Neural crest cell (in vitro differentiated cells): Measurements from ENCODE around the gene MAPK11. TPM values are rescaled to one million over a fixed set of nuclear protein-coding genes. Genes with fewer than 3 reads are reported as not detected.
A peak's percentile ranks its signal among the peaks of the same experiment; 100 is the strongest.

Source experiments
- DNase-seq: peaks from one replicate; pipeline ENCODE4 v3.0.0; 2021; ENCODE audit warnings: low read depth, mixed read lengths, low spot score
- H3K27ac Mint-ChIP-seq: one replicate; pipeline ENCODE4 v1.8.0; 2021; ENCODE audit warnings: mild to moderate bottlenecking, mixed read lengths; ENCODE audit not compliant: unreplicated experiment
- H3K27me3 Mint-ChIP-seq: 2 replicates; pipeline ENCODE4 v1.8.0; 2021; ENCODE audit warnings: low read depth, mild to moderate bottlenecking, mixed read lengths
- H3K36me3 Mint-ChIP-seq: 2 replicates; pipeline ENCODE4 v1.8.0; 2021; ENCODE audit warnings: low read depth, mild to moderate bottlenecking, mixed read lengths
- H3K4me1 Mint-ChIP-seq: 2 replicates; pipeline ENCODE4 v1.8.0; 2021; ENCODE audit warnings: mixed read lengths
- H3K4me3 Mint-ChIP-seq: one replicate; pipeline ENCODE4 v1.8.0; 2021; ENCODE audit warnings: mild to moderate bottlenecking, mixed read lengths
- H3K9me3 Mint-ChIP-seq: 2 replicates; pipeline ENCODE4 v1.8.0; 2021; ENCODE audit warnings: mixed read lengths
- CTCF ChIP-seq: fragments of 200-600 bp; sonication (generic); conservative IDR thresholded peaks from 2 replicates; pipeline ENCODE4 v1.5.0; 2021; ENCODE audit warnings: antibody characterized with exemption, mild to moderate bottlenecking
- total RNA-seq: library from RNA; stranded (reverse); gene quantifications from 2 replicates; pipeline ENCODE4 v1.2.1, GENCODE V29; 2021

MAPK11 gene
- total RNA-seq, 1 donor from 2014 or later, result 16.3 TPM

DNA sequence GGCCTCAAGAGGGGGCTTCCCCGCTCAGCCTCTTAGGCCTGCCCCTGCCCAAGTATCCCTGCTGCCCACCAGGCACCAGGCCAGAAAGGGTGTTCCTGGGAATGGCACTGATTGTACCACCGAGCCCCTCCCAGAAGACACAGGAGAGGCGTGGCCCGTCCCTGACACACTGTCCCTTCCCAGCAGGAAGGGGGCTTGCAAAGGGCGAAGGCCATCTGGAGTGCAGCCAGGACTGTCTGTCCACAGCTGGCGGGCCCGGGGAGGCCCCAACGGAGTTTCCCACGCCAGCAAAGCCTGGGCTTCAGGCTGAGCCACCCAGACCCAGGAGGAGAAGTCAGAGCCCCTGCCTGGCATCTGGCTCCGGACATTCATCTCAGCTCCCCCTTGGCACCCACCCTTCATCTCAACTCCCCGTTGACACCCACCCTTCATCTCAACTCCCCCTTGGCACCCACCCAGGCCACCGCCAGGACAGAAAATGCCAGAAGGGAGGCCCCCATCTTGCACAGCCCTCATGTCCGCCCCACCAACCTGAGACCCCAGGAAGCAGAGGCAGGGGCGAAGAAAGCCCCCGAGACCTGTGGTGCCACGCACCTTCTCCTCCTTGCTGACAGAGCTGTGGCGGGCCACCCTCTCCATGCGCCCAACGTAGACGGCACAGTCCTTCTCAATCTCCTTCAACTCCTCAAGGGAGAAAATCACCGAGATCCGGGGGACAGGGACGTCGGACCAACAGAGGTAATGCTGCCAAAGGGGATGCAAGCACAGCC is 44.8 kb downstream of the MAPK11 start:
- H3K27ac Mint-ChIP-seq, result no peak overlapping the region
- H3K9me3 Mint-ChIP-seq, result no peaks in the 10 kb centered on the region
- H3K36me3 Mint-ChIP-seq, result peaks cover 7% of the 10 kb centered on the region
- H3K4me1 Mint-ChIP-seq, result no peaks in the 10 kb centered on the region
- no peaks in the 10 kb centered on the region for H3K27me3 Mint-ChIP-seq
- no peak overlapping the region for H3K4me3 Mint-ChIP-seq
- TF ChIP-seq CTCF, result no peak
- no peak for DNase-seq

DNA sequence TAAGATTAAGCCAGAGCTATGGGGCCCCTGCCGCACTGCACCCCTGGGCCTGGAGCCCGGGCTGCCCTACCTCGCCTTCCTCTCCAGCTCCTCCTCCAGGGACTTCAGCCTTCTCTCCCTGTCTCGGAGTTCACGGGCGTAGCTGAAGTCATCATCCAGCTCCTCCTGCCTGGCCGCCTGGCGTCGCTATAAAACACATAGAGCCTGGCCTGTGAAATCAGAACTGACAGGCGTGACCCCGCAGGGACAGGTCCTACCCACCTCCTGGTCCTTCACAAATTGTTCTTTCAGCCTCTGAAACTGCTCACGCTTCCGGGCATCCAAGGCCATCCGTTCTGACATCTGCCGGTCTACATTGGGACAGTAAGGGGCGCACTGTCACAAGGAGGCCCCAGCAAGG is 46.1 kb downstream of the MAPK11 start:
- Mint-ChIP-seq H3K4me1 (no peaks in the 10 kb centered on the region), H3K36me3 (peaks cover 7% of the 10 kb centered on the region), H3K4me3 (peak overlapping the region; percentile 23), H3K27me3 (no peaks in the 10 kb centered on the region), H3K9me3 (no peaks in the 10 kb centered on the region), H3K27ac (no peak overlapping the region)
- no peak for DNase-seq
- no peak for TF ChIP-seq CTCF

GRCh38 chr22:50222508-50222907 is 47.7 kb downstream of the MAPK11 start:
- no peak for TF ChIP-seq CTCF
- DNase-seq, result no peak
- H3K4me3 Mint-ChIP-seq, result no peak overlapping the region
- H3K9me3 Mint-ChIP-seq, result no peaks in the 10 kb centered on the region
- no peaks in the 10 kb centered on the region for H3K27me3 Mint-ChIP-seq
- no peak overlapping the region for H3K27ac Mint-ChIP-seq
- peaks cover 7% of the 10 kb centered on the region for H3K36me3 Mint-ChIP-seq
- H3K4me1 Mint-ChIP-seq, result no peaks in the 10 kb centered on the region

- no peak for TF ChIP-seq CTCF
- no peaks in the 10 kb centered on the region for H3K9me3 Mint-ChIP-seq
- H3K36me3 Mint-ChIP-seq, result peaks cover 7% of the 10 kb centered on the region
- no peaks in the 10 kb centered on the region for H3K4me1 Mint-ChIP-seq
- no peaks in the 10 kb centered on the region for H3K27me3 Mint-ChIP-seq
- H3K27ac Mint-ChIP-seq, result no peak overlapping the region
- H3K4me3 Mint-ChIP-seq, result no peak overlapping the region
- no peak for DNase-seq
These were observed 48.5 kb downstream of the MAPK11 start for GRCh38 chr22:50221410-50222300.

DNA sequence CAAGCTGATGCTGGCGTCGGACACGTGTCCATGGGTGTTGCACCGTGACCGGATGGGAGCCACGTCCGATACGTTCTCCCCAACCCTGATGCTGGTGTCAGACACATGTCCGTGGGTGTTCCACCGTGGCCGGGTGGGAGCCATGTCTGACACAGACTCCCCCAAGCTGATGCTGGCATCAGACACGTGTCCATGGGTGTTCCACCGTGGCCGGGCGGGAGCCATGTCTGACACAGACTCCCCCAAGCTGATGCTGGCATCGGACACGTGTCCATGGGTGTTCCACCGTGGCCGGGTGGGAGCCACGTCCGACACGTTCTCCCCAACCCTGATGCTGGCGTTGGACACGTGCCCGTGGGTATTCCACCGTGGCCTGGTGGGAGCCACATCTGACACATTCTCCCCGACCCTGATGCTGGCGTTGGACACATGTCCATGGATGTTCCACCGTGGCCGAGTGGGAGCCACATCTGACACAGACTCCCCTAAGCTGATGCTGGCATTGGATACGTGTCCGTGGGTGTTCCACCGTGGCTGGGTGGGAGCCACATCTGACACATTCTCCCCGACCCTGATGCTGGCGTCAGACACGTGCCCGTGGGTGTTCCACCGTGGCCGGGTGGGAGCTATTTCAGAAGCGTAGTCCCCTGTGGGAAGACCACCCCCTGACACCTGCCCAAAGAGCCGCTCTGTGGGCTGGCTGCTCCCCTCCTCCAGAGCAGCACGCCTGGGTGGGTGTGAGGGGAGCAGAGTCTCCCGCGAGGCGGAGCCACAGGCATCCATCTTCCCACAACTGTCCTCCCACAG is 49.4 kb downstream of the MAPK11 start:
- Mint-ChIP-seq H3K4me3 (no peak overlapping the region), H3K36me3 (peaks cover 7% of the 10 kb centered on the region), H3K9me3 (no peaks in the 10 kb centered on the region), H3K27ac (no peak overlapping the region), H3K4me1 (no peaks in the 10 kb centered on the region), H3K27me3 (no peaks in the 10 kb centered on the region)
- TF ChIP-seq CTCF, result no peak
- DNase-seq, result no peak
